GM23338 (cell line): ENCODE data around the gene IMPA2.

Experiments used
- CREB1 ChIP-seq: fragments of 250-450 bp; sonication (Bioruptor Pico); IDR thresholded peaks from 2 replicates; pipeline ENCODE4 v1.5.0; 2020; ENCODE audit warnings: low read depth, mild to moderate bottlenecking, moderate library complexity
- CTCF ChIP-seq, 2 experiments: fragments of 200-600 bp in 1 of 2; sonication (generic) in 1 of 2; conservative IDR thresholded peaks; 2 replicates each; pipeline versions ENCODE4 v1.5.1 to v1.6.1; 2016 to 2017; ENCODE audit warnings: antibody characterized with exemption in 2 of 2, low read depth in 2 of 2, mild to moderate bottlenecking in 2 of 2, moderate library complexity in 1 of 2
- ETS1 ChIP-seq: IDR thresholded peaks from 2 replicates; pipeline ENCODE4 v1.6.1; 2016; ENCODE audit warnings: antibody characterized with exemption
- EZH2 ChIP-seq: fragments of 200-600 bp; sonication (generic); IDR thresholded peaks from one replicate; pipeline ENCODE4 v1.8.0; 2017; ENCODE audit warnings: antibody characterized with exemption, mild to moderate bottlenecking, low read depth; ENCODE audit not compliant: unreplicated experiment
- EZH2phosphoT487 ChIP-seq: fragments of 200-600 bp; sonication (generic); IDR thresholded peaks from one replicate; pipeline ENCODE4 v1.8.1; 2018; ENCODE audit warnings: antibody characterized with exemption; ENCODE audit not compliant: unreplicated experiment
- JUNB ChIP-seq: IDR thresholded peaks from one replicate; pipeline ENCODE4 v1.6.1; 2016; ENCODE audit warnings: antibody characterized with exemption; ENCODE audit not compliant: unreplicated experiment
- NANOG ChIP-seq: IDR thresholded peaks from 2 replicates; pipeline ENCODE4 v1.6.1; 2016; ENCODE audit warnings: antibody characterized with exemption, borderline replicate concordance
- POLR2AphosphoS5 ChIP-seq: IDR thresholded peaks from 2 replicates; pipeline ENCODE4 v1.6.1; 2016; ENCODE audit warnings: antibody characterized with exemption, low read depth
- REST ChIP-seq: IDR thresholded peaks from one replicate; pipeline ENCODE4 v1.6.1; 2018; ENCODE audit warnings: antibody characterized with exemption; ENCODE audit not compliant: unreplicated experiment
- STAT1 ChIP-seq: IDR thresholded peaks from one replicate; pipeline ENCODE4 v1.6.1; 2016; ENCODE audit warnings: antibody characterized with exemption; ENCODE audit not compliant: unreplicated experiment
- ZNF114 ChIP-seq: fragments of 250-450 bp; sonication (Bioruptor Pico); IDR thresholded peaks from 2 replicates; pipeline ENCODE4 v1.5.0; 2020; ENCODE audit warnings: mild to moderate bottlenecking, moderate library complexity

- no peak for TF ChIP-seq CTCF (conservative IDR thresholded peaks at IDR 0.05; ENCODE audit: low read depth in 2 of 2)
- TF ChIP-seq REST = no peak
- TF ChIP-seq EZH2 = no peak
- TF ChIP-seq EZH2phosphoT487 = no peak
- no peak for TF ChIP-seq JUNB
- TF ChIP-seq POLR2AphosphoS5 = no peak
- TF ChIP-seq CREB1 = no peak
- no peak for TF ChIP-seq NANOG
- TF ChIP-seq STAT1 = no peak
- TF ChIP-seq ZNF114 = no peak
- no peak for TF ChIP-seq ETS1
Measured at GRCh38 chr18:12060182-12060870, 79.0 kb downstream of the IMPA2 start.
